MM.1S (cell line): ENCODE data around the gene ARID4B.

Source experiments
- EZH2 ChIP-seq: fragments of 300-600 bp; sonication (generic); optimal IDR thresholded peaks from 2 replicates; pipeline ENCODE3; 2017; ENCODE audit warnings: low read depth, mild to moderate bottlenecking, antibody characterized with exemption, low read length, mixed read lengths
- EZH2phosphoT487 ChIP-seq: fragments of 300-600 bp; sonication (generic); IDR thresholded peaks from 2 replicates; pipeline ENCODE4 v1.6.1; 2018; ENCODE audit warnings: antibody characterized with exemption, low read length
- TF ChIP-seq, protein P1 (sequence below): fragments of 300-600 bp; sonication (generic); IDR thresholded peaks from 2 replicates; pipeline ENCODE4 v1.5.1; 2016; ENCODE audit warnings: antibody characterized with exemption, low read length, mixed read lengths

DNA sequence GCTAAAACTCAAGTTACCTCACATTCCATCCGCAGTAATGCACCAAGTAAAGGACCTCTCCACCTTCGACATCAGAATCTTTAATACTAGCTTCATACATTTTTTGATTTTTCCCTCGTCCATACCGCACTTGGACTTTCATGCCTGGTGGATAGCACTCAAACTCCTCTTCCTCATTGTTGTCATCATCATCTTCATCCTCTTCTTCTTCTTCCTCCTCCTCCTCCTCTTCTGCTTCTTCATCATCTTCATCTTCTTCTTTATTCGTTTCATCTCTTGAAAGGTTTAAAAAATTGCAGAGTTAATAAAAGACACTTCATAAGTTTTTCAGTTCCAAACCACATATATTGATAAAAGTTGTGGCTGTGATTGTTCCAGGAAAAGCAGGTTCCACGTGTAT is 114.2 kb downstream of the ARID4B start:
- TF ChIP-seq, protein P1, sequence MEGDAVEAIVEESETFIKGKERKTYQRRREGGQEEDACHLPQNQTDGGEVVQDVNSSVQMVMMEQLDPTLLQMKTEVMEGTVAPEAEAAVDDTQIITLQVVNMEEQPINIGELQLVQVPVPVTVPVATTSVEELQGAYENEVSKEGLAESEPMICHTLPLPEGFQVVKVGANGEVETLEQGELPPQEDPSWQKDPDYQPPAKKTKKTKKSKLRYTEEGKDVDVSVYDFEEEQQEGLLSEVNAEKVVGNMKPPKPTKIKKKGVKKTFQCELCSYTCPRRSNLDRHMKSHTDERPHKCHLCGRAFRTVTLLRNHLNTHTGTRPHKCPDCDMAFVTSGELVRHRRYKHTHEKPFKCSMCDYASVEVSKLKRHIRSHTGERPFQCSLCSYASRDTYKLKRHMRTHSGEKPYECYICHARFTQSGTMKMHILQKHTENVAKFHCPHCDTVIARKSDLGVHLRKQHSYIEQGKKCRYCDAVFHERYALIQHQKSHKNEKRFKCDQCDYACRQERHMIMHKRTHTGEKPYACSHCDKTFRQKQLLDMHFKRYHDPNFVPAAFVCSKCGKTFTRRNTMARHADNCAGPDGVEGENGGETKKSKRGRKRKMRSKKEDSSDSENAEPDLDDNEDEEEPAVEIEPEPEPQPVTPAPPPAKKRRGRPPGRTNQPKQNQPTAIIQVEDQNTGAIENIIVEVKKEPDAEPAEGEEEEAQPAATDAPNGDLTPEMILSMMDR, result no peak
- TF ChIP-seq EZH2 (no peak), EZH2phosphoT487 (no peak)
